Breast epithelium (tissue), 4 donors: ENCODE results near the gene FKBP2. TPM values are rescaled to one million over a fixed set of nuclear protein-coding genes. Genes with fewer than 3 reads are reported as not detected.

ENCODE experiments used
- DNase-seq, 2 donors: peaks; one replicate each; pipeline ENCODE4 v3.0.0-alpha.2; 2019; ENCODE audit warnings: low spot score in 2 of 2
- H3K27ac ChIP-seq, 2 donors: fragments of 200-600 bp; sonication (generic) in 1 of 2; one replicate each; pipeline ENCODE4 v1.5.1; 2016 to 2019; ENCODE audit warnings: mild to moderate bottlenecking in 1 of 2
- H3K27me3 ChIP-seq, 2 donors: fragments of 200-600 bp; sonication (generic) in 1 of 2; one replicate each; pipeline versions ENCODE4 v1.5.1 to v1.6.0; 2017 to 2019; ENCODE audit warnings: control low read depth in 1 of 2, mild to moderate bottlenecking in 1 of 2
- H3K36me3 ChIP-seq: fragments of 200-600 bp; one replicate; pipeline ENCODE4 v1.5.1; 2019
- H3K4me1 ChIP-seq, 2 donors: fragments of 200-600 bp; sonication (generic); one replicate each; pipeline ENCODE4 v1.5.1; 2016 to 2019; ENCODE audit warnings: control low read depth in 1 of 2
- H3K4me3 ChIP-seq, 3 donors: fragments of 200-600 bp; sonication (generic); 1 replicate in 2 of 3; 2 replicates in 1 of 3; pipeline ENCODE4 v1.5.1; 2016 to 2019; ENCODE audit warnings: mild to moderate bottlenecking in 3 of 3, moderate library complexity in 2 of 3
- H3K9me3 ChIP-seq, 2 donors: fragments of 200-600 bp; sonication (generic) in 1 of 2; one replicate each; pipeline ENCODE4 v1.5.1; 2016 to 2019; ENCODE audit warnings: control low read depth in 1 of 2
- POLR2A ChIP-seq: fragments of 450-650 bp; IDR thresholded peaks from one replicate; pipeline ENCODE4 v1.6.1; 2016; ENCODE audit warnings: antibody characterized with exemption, mild to moderate bottlenecking, moderate library complexity
- POLR2AphosphoS5 ChIP-seq, 3 donors: sonication (generic); formaldehyde crosslinking; IDR thresholded peaks; one replicate each; pipeline ENCODE4 v1.6.1; 2017; ENCODE audit warnings: antibody characterized with exemption in 3 of 3
- intact Hi-C: fragments of 100-400 bp; cut with DNase I; formaldehyde crosslinking; loops from one replicate; pipeline ENCODE4 v1.15.1; 2023; ENCODE audit warnings: low total_unique reads
- total RNA-seq, 3 donors: library from RNA; depleted of rRNA; stranded (reverse); fragments of >200 nt; gene quantifications; one replicate each; pipeline ENCODE4 v1.1.0, GENCODE V29; 2016
- TF ChIP-seq, protein P1 (sequence below), 3 donors: fragments of 450-650 bp; IDR thresholded peaks; one replicate each; pipeline ENCODE4 v1.5.1; 2016 to 2017; ENCODE audit warnings: antibody characterized with exemption in 3 of 3, mild to moderate bottlenecking in 3 of 3, moderate library complexity in 3 of 3

The FKBP2 gene
- total RNA-seq, 3 donors from 2014 or later: 51.4 to 77.3 (median 54.6) TPM

DNA sequence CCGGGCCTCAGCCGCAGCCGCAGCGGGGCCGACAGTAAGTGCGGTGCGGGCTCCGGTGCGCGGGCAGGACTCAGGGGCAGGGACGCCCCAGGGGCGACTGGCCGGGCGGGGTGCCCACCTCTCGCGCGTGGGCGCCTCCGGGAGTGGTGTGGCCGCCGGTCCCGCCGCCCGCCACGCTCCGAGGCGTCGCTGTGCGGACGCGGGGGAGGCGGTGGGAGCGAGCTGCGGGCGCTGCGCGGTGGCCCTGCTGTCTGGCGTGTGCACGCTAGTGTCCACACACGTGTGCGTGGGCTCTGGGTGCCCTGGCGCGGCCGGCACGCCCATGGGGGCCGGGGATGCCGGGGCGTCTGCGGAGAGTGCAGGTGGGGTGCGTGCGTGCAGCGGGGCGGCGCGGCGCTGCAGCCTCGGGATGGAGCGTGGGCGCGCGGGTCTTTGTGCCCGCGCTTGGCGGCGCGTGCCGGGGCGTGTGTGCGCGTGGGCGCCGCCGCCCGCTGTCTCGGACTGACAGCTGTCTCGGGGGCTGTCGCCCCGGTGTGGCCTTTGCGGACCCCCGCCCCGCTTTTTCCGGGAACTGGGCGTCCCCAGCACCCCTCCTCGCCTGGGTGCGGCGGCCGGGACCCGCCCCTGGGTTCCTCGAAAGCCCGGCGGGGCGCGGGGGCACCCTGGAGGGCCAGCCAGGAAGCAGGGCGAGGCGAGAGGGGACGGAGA is 51.0 kb downstream of the FKBP2 start:
- H3K36me3 ChIP-seq: no peaks in the 10 kb centered on the region
- H3K9me3 ChIP-seq: no peaks in the 10 kb centered on the region
- no peak overlapping the region for H3K27ac ChIP-seq
- peak overlapping the region; percentile 31 to 64 (median 50) for H3K4me3 ChIP-seq
- H3K4me1 ChIP-seq: peaks cover 10 to 14% of the 10 kb centered on the region in 2 donors
- H3K27me3 ChIP-seq: peaks cover 8 to 33% of the 10 kb centered on the region in 2 donors
- intact Hi-C loops: no loop called here
- DNase-seq: no peak
- TF ChIP-seq, protein P1, sequence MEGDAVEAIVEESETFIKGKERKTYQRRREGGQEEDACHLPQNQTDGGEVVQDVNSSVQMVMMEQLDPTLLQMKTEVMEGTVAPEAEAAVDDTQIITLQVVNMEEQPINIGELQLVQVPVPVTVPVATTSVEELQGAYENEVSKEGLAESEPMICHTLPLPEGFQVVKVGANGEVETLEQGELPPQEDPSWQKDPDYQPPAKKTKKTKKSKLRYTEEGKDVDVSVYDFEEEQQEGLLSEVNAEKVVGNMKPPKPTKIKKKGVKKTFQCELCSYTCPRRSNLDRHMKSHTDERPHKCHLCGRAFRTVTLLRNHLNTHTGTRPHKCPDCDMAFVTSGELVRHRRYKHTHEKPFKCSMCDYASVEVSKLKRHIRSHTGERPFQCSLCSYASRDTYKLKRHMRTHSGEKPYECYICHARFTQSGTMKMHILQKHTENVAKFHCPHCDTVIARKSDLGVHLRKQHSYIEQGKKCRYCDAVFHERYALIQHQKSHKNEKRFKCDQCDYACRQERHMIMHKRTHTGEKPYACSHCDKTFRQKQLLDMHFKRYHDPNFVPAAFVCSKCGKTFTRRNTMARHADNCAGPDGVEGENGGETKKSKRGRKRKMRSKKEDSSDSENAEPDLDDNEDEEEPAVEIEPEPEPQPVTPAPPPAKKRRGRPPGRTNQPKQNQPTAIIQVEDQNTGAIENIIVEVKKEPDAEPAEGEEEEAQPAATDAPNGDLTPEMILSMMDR (IDR thresholded peaks at IDR 0.05): no peak
- TF ChIP-seq POLR2A (no peak), POLR2AphosphoS5 (IDR thresholded peaks at IDR 0.05) (no peak)

DNA sequence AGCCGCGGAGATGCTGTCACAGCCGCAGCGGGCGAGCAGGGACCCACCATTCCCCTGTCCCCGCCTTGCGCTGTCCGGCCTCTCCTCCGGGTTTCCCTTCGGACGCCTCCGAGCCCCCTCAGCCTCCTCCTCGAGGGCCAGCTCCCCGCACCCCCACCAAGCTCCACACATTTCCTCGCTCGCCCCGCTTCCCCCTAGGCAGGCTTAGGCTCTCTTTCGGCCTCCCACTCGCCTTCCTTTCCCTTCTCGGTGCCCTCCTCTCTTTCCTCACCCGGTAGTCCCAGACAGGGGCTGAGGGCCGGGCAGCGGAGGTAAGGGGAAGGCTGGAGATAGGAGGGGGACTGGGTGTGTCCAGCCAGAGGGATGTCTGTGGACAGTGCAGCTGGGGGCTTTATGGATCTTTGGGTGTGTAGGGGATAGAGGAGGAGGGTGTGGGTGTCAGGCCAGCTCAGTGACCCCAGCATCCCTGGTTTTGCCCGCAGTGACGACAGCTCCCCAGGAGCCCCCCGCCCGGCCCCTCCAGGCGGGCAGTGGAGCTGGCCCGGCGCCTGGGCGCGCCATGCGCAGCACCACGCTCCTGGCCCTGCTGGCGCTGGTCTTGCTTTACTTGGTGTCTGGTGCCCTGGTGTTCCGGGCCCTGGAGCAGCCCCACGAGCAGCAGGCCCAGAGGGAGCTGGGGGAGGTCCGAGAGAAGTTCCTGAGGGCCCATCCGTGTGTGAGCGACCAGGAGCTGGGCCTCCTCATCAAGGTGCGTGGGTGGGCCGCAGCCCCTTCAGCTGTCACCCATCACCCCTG is 51.8 kb downstream of the FKBP2 start:
- Histone ChIP-seq H3K9me3 (no peaks in the 10 kb centered on the region), H3K27me3 (peaks cover 8 to 41% of the 10 kb centered on the region in 2 donors), H3K4me3 (peak overlapping the region; percentile 31 to 64 (median 50)), H3K27ac (no peak overlapping the region), H3K36me3 (no peaks in the 10 kb centered on the region), H3K4me1 (peaks cover 10 to 14% of the 10 kb centered on the region in 2 donors)
- DNase-seq: no peak
- intact Hi-C loops: no loop called here
- TF ChIP-seq, protein P1 (IDR thresholded peaks at IDR 0.05): no peak

Other genes with a start within 250 kb of the FKBP2 start
- gene FLRT1, start 205.2 kb upstream of the FKBP2 start, total RNA-seq: not detected
- gene MACROD1, start 75.0 kb upstream of the FKBP2 start, total RNA-seq: 100 to 1,000 TPM in 1 of 3 donors, 10 to 100 TPM in 2; 19.7 to 113 (median 40.3) TPM
- 100 to 1,000 TPM in 2 of 3 donors, 10 to 100 TPM in 1; 88.5 to 114 (median 106) TPM for gene STIP1, start 54.9 kb upstream of the FKBP2 start, total RNA-seq
- gene FERMT3, start 34.4 kb upstream of the FKBP2 start, total RNA-seq: 10 to 100 TPM; 14.0 to 42.2 (median 17.4) TPM
- 10 to 100 TPM; 42.9 to 54.1 (median 51.1) TPM for gene TRPT1, start 14.9 kb upstream of the FKBP2 start, total RNA-seq
- gene NUDT22, start 14.8 kb upstream of the FKBP2 start, total RNA-seq: 10 to 100 TPM; 34.2 to 58.0 (median 36.7) TPM
- gene DNAJC4, start 10.5 kb upstream of the FKBP2 start, total RNA-seq: 10 to 100 TPM; 23.6 to 33.5 (median 32.6) TPM
- gene VEGFB, start 6.5 kb upstream of the FKBP2 start, total RNA-seq: 100 to 1,000 TPM in 1 of 3 donors, 10 to 100 TPM in 2; 45.1 to 223 (median 53.4) TPM
- 100 to 1,000 TPM in 1 of 3 donors, 10 to 100 TPM in 2; 63.0 to 101 (median 64.7) TPM for gene PPP1R14B, start 5.8 kb downstream of the FKBP2 start, total RNA-seq
- 10 to 100 TPM; 15.5 to 20.5 (median 19.0) TPM for gene PLCB3, start 10.4 kb downstream of the FKBP2 start, total RNA-seq
- gene BAD, start 43.6 kb downstream of the FKBP2 start, total RNA-seq: 100 to 1,000 TPM in 1 of 3 donors, 10 to 100 TPM in 2; 80.3 to 107 (median 87.5) TPM
- gene GPR137, start 44.8 kb downstream of the FKBP2 start, total RNA-seq: 10 to 100 TPM in 2 of 3 donors, 1 to 10 TPM in 1; 8.9 to 14.7 (median 11.1) TPM
- 1 to 10 TPM in 1 of 3 donors, not detected in 2; 2.3 TPM for gene KCNK4, start 50.2 kb downstream of the FKBP2 start, total RNA-seq
- gene CATSPERZ, start 59.3 kb downstream of the FKBP2 start, total RNA-seq: 1 to 10 TPM in 1 of 3 donors, not detected in 2; 1.8 TPM
- 10 to 100 TPM; 38.2 to 43.9 (median 39.5) TPM for gene ESRRA, start 64.4 kb downstream of the FKBP2 start, total RNA-seq
- gene TRMT112, start 76.5 kb downstream of the FKBP2 start, total RNA-seq: 100 to 1,000 TPM; 206 to 266 (median 262) TPM
- gene PRDX5, start 77.0 kb downstream of the FKBP2 start, total RNA-seq: 100 to 1,000 TPM; 241 to 327 (median 262) TPM
- gene CCDC88B, start 99.1 kb downstream of the FKBP2 start, total RNA-seq: 10 to 100 TPM in 1 of 3 donors, 1 to 10 TPM in 2; 3.3 to 10.7 (median 5.9) TPM
- gene RPS6KA4, start 118.1 kb downstream of the FKBP2 start, total RNA-seq: 10 to 100 TPM; 16.7 to 20.6 (median 19.4) TPM